Cardiac muscle cell (in vitro differentiated cells and primary cell): ENCODE results near the gene TMEM44. TPM values are rescaled to one million over a fixed set of nuclear protein-coding genes. Genes with fewer than 3 reads are reported as not detected.

Experiments used
- DNase-seq, 2 donors: peaks; one replicate each; pipeline versions ENCODE4 v3.0.0 to v3.0.0-alpha.2; 2010 to 2017; ENCODE audit warnings: low read depth in 1 of 2, low spot score in 1 of 2
- H3K27ac ChIP-seq: fragments of 200-600 bp; sonication (generic); 2 replicates; pipeline ENCODE4 v1.5.1; 2016
- H3K27me3 ChIP-seq: fragments of 200-600 bp; sonication (generic); 2 replicates; pipeline ENCODE4 v1.6.0; 2016; ENCODE audit warnings: control low read depth
- H3K36me3 ChIP-seq: fragments of 200-600 bp; sonication (generic); 2 replicates; pipeline ENCODE4 v1.5.1; 2016; ENCODE audit warnings: control low read depth
- H3K4me1 ChIP-seq: fragments of 200-600 bp; sonication (generic); 2 replicates; pipeline ENCODE4 v1.8.1; 2017; ENCODE audit warnings: low read depth, mild to moderate bottlenecking, mixed run types
- H3K4me3 ChIP-seq: fragments of 200-600 bp; sonication (generic); 2 replicates; pipeline ENCODE4 v1.5.1; 2016; ENCODE audit warnings: mild to moderate bottlenecking
- H3K9me3 ChIP-seq: fragments of 200-600 bp; sonication (generic); 2 replicates; pipeline ENCODE4 v1.5.1; 2017; ENCODE audit warnings: low read depth, mild to moderate bottlenecking, control low read depth
- CTCF ChIP-seq: IDR thresholded peaks from 2 replicates; pipeline ENCODE4 v1.5.1; 2012; ENCODE audit warnings: low read depth, mild to moderate bottlenecking, low read length
- polyA plus RNA-seq: library from polyadenylated mRNA; unstranded; fragments of >200 nt; fragmentation: Nextera tagmentation; extraction: Ambion mirVana; gene quantifications from 2 replicates; pipeline ENCODE4 v1.2.1, GENCODE V29; 2016
- total RNA-seq: library from RNA; depleted of rRNA; stranded (reverse); fragments of >200 nt; gene quantifications from 2 replicates; pipeline ENCODE4 v1.2.3, GENCODE V29; 2016

The TMEM44 gene
- total and polyA plus RNA-seq, 2 experiments from 2014 or later, result 16.2 to 19.2 TPM

- Histone ChIP-seq H3K4me3 (no peak overlapping the region), H3K4me1 (peaks cover 24% of the 10 kb centered on the region), H3K9me3 (no peaks in the 10 kb centered on the region), H3K27ac (peak overlapping the region; percentile 94), H3K36me3 (no peaks in the 10 kb centered on the region), H3K27me3 (no peaks in the 10 kb centered on the region)
- DNase-seq, result peak in 1 of 2 donors; percentile 65
- TF ChIP-seq CTCF, result no peak
Observed at GRCh38 chr3:194572944-194573491, 60.2 kb downstream of the TMEM44 start.

- no peaks in the 10 kb centered on the region for H3K36me3 ChIP-seq
- TF ChIP-seq CTCF, result no peak
- peak; percentile 59 to 95 for DNase-seq
- H3K4me1 ChIP-seq, result peaks cover 24% of the 10 kb centered on the region
- H3K27me3 ChIP-seq, result no peaks in the 10 kb centered on the region
- H3K27ac ChIP-seq, result peak overlapping the region; percentile 94
- H3K4me3 ChIP-seq, result no peak overlapping the region
- no peaks in the 10 kb centered on the region for H3K9me3 ChIP-seq
Observed at GRCh38 chr3:194572143-194572789, 61.0 kb downstream of the TMEM44 start.

DNA sequence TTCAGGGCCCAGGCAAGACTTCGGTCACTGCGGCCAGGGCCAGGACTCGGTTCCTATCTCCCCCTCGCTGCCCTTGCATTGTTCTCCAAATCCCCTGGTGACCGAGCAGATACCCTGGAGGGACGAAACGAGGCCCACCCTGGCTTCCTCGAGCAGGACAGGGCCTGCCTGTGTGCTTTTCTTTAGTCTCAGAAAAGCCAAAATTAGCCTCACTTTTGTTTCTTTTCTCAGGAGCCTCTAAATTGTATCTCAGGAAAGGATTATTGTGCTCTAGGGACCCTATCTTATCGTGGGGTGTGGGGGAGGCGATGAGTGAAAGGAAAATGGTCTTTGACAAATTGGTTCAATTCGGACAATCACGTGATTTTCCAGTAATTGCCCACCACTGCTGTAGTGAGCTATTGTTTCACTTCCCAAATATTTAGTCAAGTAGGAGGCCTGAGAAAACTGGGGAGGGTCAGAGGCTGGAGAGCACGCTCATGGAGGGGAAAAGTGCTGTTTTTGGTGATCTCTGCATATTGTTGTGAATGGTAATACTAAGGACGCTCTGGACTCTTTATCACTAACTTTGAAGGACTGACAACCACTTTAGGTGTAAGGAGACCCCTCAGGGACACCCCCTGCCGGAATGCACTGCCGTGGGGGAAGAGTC, 61.6 kb downstream of the TMEM44 start:
- DNase-seq, result peak in 1 of 2 donors; percentile 85
- no peak overlapping the region for H3K4me3 ChIP-seq
- peak overlapping the region; percentile 94 for H3K27ac ChIP-seq

GRCh38 chr3:194570898-194571297, 62.3 kb downstream of the TMEM44 start:
- DNase-seq, result no peak
- Histone ChIP-seq H3K4me1 (peaks cover 24% of the 10 kb centered on the region), H3K36me3 (no peaks in the 10 kb centered on the region), H3K4me3 (no peak overlapping the region), H3K27ac (peak overlapping the region; percentile 94), H3K27me3 (no peaks in the 10 kb centered on the region), H3K9me3 (no peaks in the 10 kb centered on the region)
- no peak for TF ChIP-seq CTCF

More for the DNA sequence above, 61.6 kb downstream of the TMEM44 start:
- no peaks in the 10 kb centered on the region for H3K9me3 ChIP-seq
- H3K27me3 ChIP-seq, result no peaks in the 10 kb centered on the region
- no peaks in the 10 kb centered on the region for H3K36me3 ChIP-seq
- no peak for TF ChIP-seq CTCF
- peaks cover 24% of the 10 kb centered on the region for H3K4me1 ChIP-seq

GRCh38 chr3:194570235-194570634, 63.0 kb downstream of the TMEM44 start:
- no peak for DNase-seq
- no peak overlapping the region for H3K4me3 ChIP-seq
- H3K36me3 ChIP-seq, result no peaks in the 10 kb centered on the region
- no peak for TF ChIP-seq CTCF
- no peaks in the 10 kb centered on the region for H3K27me3 ChIP-seq
- peak overlapping the region; percentile 94 for H3K27ac ChIP-seq
- H3K4me1 ChIP-seq, result peaks cover 24% of the 10 kb centered on the region
- no peaks in the 10 kb centered on the region for H3K9me3 ChIP-seq
